Right ventricle myocardium inferior (tissue), 1 donor: ENCODE results near the gene PRADC1. TPM values are rescaled to one million over a fixed set of nuclear protein-coding genes. Genes with fewer than 3 reads are reported as not detected.
"Not testable (repeated sequence)": the region's sequence is repeated elsewhere in the genome, so short reads cannot be mapped to it uniquely, and the experiment has no call there.

ENCODE experiments used
- ATAC-seq: fragments of 200-7000 bp; cut with Tn5 transposase; one replicate; pipeline ENCODE4 v1.9.1; 2020; ENCODE audit warnings: mild to moderate bottlenecking, moderate library complexity
- DNase-seq: peaks from one replicate; pipeline ENCODE4 v3.0.0; 2021; ENCODE audit errors: missing footprints
- intact Hi-C: fragments of 100-400 bp; cut with DNase I; formaldehyde crosslinking; loops from one replicate; pipeline ENCODE4 v1.11.0; 2022
- total RNA-seq: library from RNA; stranded (reverse); fragmentation: NEBNext Ultra II Directional; extraction: Animal tissue kit (Norgen Biotek cat#: 25700); gene quantifications from one replicate; pipeline ENCODE4 v1.2.1, GENCODE V29; 2021
- donor health status: DM: no; HTN: yes; CAD: no; lungs with severe emphysema.

PRADC1 gene
- total RNA-seq, 1 donor from 2014 or later = 88.3 TPM

GRCh38 chr2:73214120-73215035 lies 18.7 kb downstream of the PRADC1 start, which contains the start of gene SMYD5:
Gene SMYD5, plus strand, starts transcription at chr2:73214245. Its CDS starts 22 bp downstream, at chr2:73214267.
- intact Hi-C loops = no loop called here
- DNase-seq (peak; percentile 92), ATAC-seq (peak; percentile 94)

- intact Hi-C loops = no loop called here
- DNase-seq (no peak), ATAC-seq (peak; percentile 73)
Observed at GRCh38 chr2:73212448-73213176, 20.4 kb downstream of the PRADC1 start.

- ATAC-seq (no peak), DNase-seq (no peak)
- intact Hi-C loops = no loop called here
Observed at GRCh38 chr2:73212098-73212447, 21.0 kb downstream of the PRADC1 start.

GRCh38 chr2:73210696-73211095 lies 22.3 kb downstream of the PRADC1 start:
- ATAC-seq (no peak), DNase-seq (no peak)
- intact Hi-C loops = no loop called here

GRCh38 chr2:73210019-73210418 lies 23.0 kb downstream of the PRADC1 start:
- DNase-seq (no peak), ATAC-seq (no peak)
- intact Hi-C loops = no loop called here

GRCh38 chr2:73208258-73208657 lies 24.8 kb downstream of the PRADC1 start:
- ATAC-seq (no peak), DNase-seq (no peak)

GRCh38 chr2:73205611-73206010 lies 27.4 kb downstream of the PRADC1 start:
- intact Hi-C loops = no loop called here
- no peak for DNase-seq
- ATAC-seq = no peak

More at GRCh38 chr2:73208258-73208657, 24.8 kb downstream of the PRADC1 start:
- intact Hi-C loops = no loop called here

- no peak for ATAC-seq
- intact Hi-C loops = no loop called here
- no peak for DNase-seq
Observed at GRCh38 chr2:73203055-73203681, 29.9 kb downstream of the PRADC1 start.

GRCh38 chr2:73202156-73203054 lies 30.6 kb downstream of the PRADC1 start, which contains the start of gene NOTO:
Gene NOTO, plus strand, starts transcription at chr2:73202574. Its CDS starts 93 bp downstream, at chr2:73202667.
- intact Hi-C loops = no loop called here
- DNase-seq (no peak), ATAC-seq (peak; percentile 42)

- intact Hi-C loops, ATAC-seq, DNase-seq: not testable (repeated sequence)
Observed at GRCh38 chr2:73200281-73200680, 32.8 kb downstream of the PRADC1 start.

GRCh38 chr2:73197579-73197978 lies 35.5 kb downstream of the PRADC1 start:
- intact Hi-C loops = no loop called here
- no peak for ATAC-seq
- no peak for DNase-seq

GRCh38 chr2:73187549-73187948 lies 45.5 kb downstream of the PRADC1 start:
- DNase-seq (no peak), ATAC-seq (no peak)
- intact Hi-C loops = no loop called here

- ATAC-seq (no peak), DNase-seq (no peak)
- intact Hi-C loops = no loop called here
Observed at GRCh38 chr2:73185965-73186364, 47.1 kb downstream of the PRADC1 start.

Other genes with a start within 250 kb of the PRADC1 start
- 9.6 TPM for gene SFXN5, start 161.5 kb downstream of the PRADC1 start, total RNA-seq
- gene RAB11FIP5, start 120.3 kb downstream of the PRADC1 start, total RNA-seq = 19.0 TPM
- not detected for gene NOTO, start 30.7 kb downstream of the PRADC1 start, total RNA-seq
- 16.8 TPM for gene SMYD5, start 19.0 kb downstream of the PRADC1 start, total RNA-seq
- 212 TPM for gene CCT7, start 1.1 kb upstream of the PRADC1 start, total RNA-seq
- 0.87 TPM for gene FBXO41, start 51.2 kb upstream of the PRADC1 start, total RNA-seq
- gene EGR4, start 60.3 kb upstream of the PRADC1 start, total RNA-seq = not detected
- 7.9 TPM for gene ALMS1, start 152.6 kb upstream of the PRADC1 start, total RNA-seq